ENCODE measurements around the gene THAP6.

The THAP6 gene

GRCh38 chr4:75566911-75567310 is 52.6 kb downstream of the THAP6 start:
- no peak overlapping the region for H3K4me3 ChIP-seq (ENCODE audit: low read depth in 1 of 2, low read length in 1 of 2)
- TF ChIP-seq CTCF (IDR thresholded peaks at IDR 0.05): no peak
- H3K4me1 ChIP-seq (ENCODE audit: control insufficient read depth in 1 of 2, insufficient read depth in 1 of 2, low read depth in 1 of 2, low read length in 1 of 2): peaks cover 13 to 29% of the 10 kb centered on the region in 2 experiments
- H3K9me3 ChIP-seq: no peaks in the 10 kb centered on the region
- no peaks in the 10 kb centered on the region for H3K27me3 ChIP-seq
- no peak overlapping the region for H3K27ac ChIP-seq
- no peaks in the 10 kb centered on the region for H3K36me3 ChIP-seq

GRCh38 chr4:75567725-75568124 is 53.5 kb downstream of the THAP6 start:
- H3K9me3 ChIP-seq: no peaks in the 10 kb centered on the region
- no peaks in the 10 kb centered on the region for H3K36me3 ChIP-seq
- no peaks in the 10 kb centered on the region for H3K27me3 ChIP-seq
- TF ChIP-seq CTCF (IDR thresholded peaks at IDR 0.05): no peak
- no peak overlapping the region for H3K27ac ChIP-seq
- H3K4me3 ChIP-seq (ENCODE audit: low read depth in 1 of 2, low read length in 1 of 2): no peak overlapping the region
- peaks cover 13 to 29% of the 10 kb centered on the region in 2 experiments for H3K4me1 ChIP-seq (ENCODE audit: control insufficient read depth in 1 of 2, insufficient read depth in 1 of 2, low read depth in 1 of 2, low read length in 1 of 2)

Measured in neutrophil (primary cell).